Body of pancreas (tissue), 4 donors: ENCODE measurements around the gene GMDS.

Experiments
- POLR2A ChIP-seq, 3 donors: fragments of 450-650 bp; IDR thresholded peaks; one replicate each; pipeline ENCODE4 v1.6.1; 2016; ENCODE audit warnings: antibody characterized with exemption in 3 of 3, mild to moderate bottlenecking in 2 of 3
- TF ChIP-seq, protein P1 (sequence below), 7 experiments: fragments of 450-650 bp in 4 of 7; fragments of 200-600 bp in 3 of 7; sonication (generic) in 3 of 7; IDR thresholded peaks; one replicate each; pipeline ENCODE4 v1.5.1; 2016 to 2019; ENCODE audit warnings: antibody characterized with exemption in 7 of 7

DNA sequence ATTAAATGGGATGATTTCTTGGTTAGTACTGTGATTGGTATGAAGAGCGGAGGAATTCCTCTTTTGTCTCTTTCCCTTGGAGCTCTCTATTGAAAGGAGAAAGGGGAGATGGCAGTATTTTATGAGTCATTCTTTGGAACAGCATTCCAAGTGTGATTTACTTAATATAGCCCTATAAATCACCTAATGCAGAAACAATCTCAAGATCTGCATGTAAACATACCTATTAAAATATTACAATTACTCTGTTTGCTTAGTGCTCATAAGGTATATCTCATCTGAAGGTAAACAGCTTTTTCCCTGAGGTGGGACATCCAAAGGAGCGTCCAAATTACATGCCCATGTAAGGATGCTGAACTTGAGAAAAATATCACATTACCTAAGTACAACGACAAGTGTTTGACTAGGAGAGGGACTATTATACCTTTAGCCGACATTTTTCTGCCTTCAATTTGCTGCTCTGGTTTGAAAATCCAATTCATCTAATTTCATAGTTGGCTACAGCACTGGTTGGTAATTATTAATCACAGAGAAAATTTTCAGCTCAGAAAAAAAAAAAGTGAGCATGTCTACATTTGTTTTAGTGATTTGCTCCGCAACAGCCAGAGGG, 406.7 kb downstream of the GMDS start:
- TF ChIP-seq, protein P1, sequence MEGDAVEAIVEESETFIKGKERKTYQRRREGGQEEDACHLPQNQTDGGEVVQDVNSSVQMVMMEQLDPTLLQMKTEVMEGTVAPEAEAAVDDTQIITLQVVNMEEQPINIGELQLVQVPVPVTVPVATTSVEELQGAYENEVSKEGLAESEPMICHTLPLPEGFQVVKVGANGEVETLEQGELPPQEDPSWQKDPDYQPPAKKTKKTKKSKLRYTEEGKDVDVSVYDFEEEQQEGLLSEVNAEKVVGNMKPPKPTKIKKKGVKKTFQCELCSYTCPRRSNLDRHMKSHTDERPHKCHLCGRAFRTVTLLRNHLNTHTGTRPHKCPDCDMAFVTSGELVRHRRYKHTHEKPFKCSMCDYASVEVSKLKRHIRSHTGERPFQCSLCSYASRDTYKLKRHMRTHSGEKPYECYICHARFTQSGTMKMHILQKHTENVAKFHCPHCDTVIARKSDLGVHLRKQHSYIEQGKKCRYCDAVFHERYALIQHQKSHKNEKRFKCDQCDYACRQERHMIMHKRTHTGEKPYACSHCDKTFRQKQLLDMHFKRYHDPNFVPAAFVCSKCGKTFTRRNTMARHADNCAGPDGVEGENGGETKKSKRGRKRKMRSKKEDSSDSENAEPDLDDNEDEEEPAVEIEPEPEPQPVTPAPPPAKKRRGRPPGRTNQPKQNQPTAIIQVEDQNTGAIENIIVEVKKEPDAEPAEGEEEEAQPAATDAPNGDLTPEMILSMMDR (IDR thresholded peaks at IDR 0.05), result peak in 2 of 7 experiments; percentile 25 to 33
- no peak for TF ChIP-seq POLR2A (IDR thresholded peaks at IDR 0.05)
